ENCODE results near the gene KRTAP5-9.
"Not testable (repeated sequence)": the region's sequence is repeated elsewhere in the genome, so short reads cannot be mapped to it uniquely, and the experiment has no call there.

KRTAP5-9 gene, protein sequence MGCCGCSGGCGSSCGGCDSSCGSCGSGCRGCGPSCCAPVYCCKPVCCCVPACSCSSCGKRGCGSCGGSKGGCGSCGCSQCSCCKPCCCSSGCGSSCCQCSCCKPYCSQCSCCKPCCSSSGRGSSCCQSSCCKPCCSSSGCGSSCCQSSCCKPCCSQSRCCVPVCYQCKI

DNA sequence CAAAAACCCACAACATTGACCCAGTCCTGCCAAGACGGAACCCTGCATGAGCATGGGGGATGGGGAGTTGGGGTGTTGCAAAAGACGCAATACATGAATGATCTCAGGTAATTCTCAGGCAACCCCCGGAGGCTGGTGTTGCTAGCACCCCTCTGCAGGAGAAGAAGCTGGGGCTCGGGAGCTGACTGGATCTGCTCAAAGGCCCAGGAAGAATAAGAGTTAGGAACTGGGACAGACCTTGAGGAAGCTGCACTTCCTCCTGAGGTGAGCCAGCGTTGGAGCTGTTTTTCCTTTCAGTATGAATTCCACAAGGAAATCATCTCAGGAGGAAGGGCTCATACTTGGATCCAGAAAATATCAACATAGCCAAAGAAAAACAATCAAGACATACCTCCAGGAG is at the start of gene KRTAP5-9:
Gene KRTAP5-9, plus strand, starts transcription at position 301 of the 400 bp plus-strand sequence. CDS start 238 bp downstream, outside the sequence.
- no peak for DNase-seq (ENCODE audit: low read depth, low spot score)

DNA sequence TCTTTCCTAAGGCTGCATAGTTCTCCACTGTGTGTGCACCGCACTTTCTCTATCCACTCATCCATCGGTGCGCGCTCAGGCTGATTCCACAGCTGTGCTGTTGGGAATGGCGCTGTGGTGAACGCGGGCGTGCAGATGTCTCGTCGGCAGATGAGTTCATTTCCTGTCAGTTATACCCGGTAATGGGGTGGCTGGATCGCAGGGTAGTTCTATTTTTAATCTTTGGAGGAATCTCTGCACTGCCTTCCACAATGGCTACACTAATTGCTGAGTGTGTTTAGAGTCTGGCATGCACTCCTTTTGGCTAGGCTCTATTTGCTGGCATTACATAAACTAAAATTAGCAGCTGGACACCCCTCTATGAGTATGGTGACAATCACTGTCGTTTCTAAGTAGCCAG is 49.1 kb upstream of the KRTAP5-9 start:
- no peak for DNase-seq (ENCODE audit: low read depth, low spot score)

DNA sequence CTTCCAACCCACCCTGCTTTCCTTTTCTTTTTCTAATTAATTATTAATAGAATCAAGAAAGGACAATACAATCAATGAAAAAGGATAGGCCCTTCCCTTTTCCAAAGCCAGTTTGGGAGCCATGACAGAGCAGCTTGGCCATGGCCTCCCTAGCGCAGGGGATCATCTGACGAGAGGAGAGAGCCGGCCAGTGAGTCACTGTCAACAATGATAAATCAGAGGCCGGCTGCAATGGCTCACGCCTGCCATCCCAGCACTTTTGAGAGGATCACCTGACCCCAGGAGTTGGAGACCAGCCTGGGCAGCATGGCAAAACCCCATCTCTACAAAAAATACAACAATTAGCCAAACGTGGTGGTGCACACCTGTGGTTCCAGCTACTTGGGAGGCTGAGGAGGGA is 48.7 kb upstream of the KRTAP5-9 start:
- DNase-seq (ENCODE audit: low read depth, low spot score): no peak

DNA sequence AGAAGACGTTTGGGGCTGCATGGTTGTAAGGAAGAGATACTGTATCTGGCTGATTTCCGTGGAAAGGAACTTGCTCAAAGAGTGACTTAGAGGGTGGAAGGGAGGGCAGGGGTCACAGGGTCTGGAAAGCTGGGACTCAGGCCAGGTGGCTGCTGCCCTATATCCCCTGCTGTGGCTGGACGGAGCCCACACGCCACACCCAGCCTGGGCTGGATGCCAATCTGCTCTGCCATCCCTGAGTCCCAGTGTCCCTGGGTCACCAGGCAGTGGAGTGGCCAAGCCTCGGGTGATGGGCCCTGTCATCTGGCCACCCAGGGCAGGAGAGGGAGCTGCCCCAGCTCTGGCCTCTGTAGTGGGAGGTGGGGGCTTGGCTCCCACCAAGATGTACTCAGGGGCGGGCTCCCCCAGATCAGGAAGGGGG is 47.6 kb upstream of the KRTAP5-9 start:
- DNase-seq (ENCODE audit: low read depth, low spot score): no peak

DNA sequence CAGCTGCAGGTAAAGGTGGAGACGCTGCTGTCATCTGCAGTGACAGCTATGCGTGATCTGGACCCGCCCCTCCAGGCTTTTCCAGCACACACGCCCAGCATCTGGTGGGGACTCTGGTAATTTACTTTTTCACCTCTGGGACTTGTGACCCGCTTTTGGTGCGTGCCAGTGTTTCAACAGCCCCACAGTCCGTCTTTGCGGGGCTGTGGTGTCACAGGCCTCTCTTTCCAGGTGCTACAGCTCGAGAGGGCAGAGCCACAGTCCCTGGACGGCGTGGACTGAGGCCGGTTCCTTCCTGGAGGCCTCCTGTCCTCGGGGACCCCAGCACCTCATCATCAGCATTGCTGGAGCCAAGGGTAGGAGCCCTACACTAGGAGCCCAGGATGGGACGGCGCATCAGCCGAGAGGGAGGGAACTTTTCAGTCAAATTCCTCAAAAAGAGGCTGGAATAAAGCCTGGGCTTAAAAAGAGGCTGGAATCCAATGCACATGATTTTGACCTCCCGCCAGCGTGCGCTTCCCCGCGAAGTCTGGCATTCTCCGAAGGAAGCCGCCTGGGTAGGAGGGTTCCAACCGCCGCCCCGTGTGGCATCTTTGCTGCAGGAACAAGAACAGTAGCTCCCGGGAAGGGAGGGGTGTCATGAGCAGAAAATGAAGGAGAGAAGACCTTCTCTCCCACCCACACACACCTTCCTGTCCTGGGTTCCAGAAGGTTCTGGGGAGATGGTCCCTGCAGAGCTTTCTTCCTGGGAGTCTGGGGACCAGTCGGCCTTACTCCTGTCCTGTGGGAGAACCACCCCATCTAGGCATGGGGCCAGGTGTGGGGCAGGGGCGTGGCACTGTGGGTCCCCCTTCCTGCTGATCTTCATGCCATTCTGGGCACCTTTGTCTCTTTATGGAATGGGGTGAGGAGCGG is 46.9 kb upstream of the KRTAP5-9 start:
- no peak for DNase-seq (ENCODE audit: low read depth, low spot score)

DNA sequence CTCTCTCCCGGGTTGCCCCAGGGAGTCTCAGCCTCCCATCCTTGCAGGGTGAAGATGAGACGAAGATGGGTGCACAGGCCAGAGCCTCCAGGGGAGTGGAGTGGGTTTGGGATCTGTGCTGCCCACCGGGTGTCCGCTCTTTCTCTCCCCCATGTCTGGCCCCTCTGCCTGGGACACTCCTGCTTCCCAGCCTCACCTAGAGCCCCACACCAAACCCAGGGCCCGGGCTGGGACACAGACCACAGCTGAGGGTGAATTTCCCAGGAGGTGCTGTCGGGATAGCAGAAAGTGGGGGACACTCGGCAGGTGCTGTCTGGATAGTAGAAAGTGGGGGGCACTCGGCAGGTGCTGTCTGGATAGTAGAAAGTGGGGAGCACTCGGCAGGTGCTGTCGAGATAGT is 46.2 kb upstream of the KRTAP5-9 start:
- DNase-seq (ENCODE audit: low read depth, low spot score): no peak

DNA sequence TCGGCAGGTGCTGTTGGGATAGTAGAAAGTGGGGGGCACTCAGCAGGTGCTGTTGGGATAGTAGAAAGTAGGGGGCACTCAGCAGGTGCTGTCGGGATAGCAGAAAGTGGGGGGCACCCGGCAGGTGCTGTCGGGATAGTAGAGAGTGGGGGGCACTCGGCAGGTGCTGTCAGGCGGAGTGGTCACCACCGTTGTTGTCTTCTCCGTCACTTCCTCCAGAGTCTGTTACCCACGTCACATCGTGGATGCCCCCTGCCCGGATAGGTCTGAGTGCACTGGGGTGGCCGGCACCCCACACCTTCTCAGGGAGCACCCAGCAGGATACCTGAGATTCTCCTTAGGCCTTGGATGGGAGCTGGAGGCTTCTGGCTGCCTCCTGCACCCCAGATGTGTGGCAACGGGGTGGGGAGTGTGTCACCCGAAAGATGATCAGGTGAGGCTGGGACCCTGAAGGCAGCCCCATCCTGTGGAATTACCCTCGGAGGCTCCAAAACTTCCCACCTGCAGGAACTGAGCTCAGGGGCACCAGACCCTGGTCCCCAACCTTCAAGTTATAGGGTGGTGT is 45.3 kb upstream of the KRTAP5-9 start:
- DNase-seq (ENCODE audit: low read depth, low spot score): no peak

DNA sequence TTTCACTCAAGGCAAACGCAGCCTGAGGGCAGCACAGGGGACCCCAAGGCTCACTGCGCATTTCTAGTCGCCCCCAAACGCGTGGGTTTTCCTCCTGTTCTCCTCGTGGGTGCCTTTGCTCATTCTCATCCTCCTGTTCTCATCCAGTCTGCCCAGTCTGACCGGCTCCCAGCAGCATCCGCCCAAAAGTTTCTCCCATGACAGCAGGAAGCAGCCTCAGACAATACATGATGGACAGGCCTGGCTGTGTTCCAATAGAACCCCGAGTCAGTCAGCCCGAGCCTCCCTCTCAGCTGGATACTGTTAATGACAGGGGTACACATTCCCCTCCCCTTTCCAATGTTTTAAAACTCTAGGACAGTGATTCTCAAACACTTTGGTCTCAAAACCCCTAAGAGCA is 43.7 kb upstream of the KRTAP5-9 start:
- DNase-seq (ENCODE audit: low read depth, low spot score): no peak

DNA sequence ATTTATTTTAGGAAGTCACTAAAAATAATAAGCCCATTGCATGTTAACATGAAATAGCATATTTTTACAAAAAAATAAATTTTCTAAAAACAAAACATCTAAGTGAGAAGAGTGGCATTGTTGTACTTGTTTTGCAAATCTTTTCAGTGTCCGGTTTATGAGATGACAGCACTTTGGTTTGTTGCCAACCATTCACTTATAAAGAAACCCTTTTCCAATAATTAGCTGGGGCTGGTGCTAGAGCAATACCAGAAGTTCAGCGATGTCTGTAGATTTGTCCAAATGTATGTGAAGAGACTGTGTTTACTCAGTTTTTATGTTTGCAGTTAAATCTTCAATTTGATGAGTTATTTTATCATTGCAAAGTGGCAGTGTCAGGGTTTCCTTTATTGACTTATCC is 43.2 kb upstream of the KRTAP5-9 start:
- DNase-seq (ENCODE audit: low read depth, low spot score): no peak

DNA sequence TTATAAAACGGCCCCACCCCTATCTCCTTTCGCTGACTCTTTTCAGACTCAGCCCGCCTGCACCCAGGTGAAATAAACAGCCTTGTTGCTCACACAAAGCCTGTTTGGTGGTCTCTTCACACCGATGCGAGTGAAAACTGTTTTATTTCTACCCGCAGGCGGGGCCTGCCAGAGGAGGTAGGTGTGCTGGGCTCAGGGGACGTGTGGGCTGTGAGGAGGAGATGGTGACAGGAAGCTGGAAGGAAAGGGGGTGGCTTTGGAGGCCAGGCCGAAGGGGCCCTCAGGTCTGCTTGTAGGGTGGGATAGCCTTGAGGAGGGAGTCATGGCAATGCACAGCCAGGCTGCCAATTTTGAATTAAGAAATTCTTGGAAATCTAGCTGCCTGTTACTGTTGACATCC is 42.4 kb upstream of the KRTAP5-9 start:
- no peak for DNase-seq (ENCODE audit: low read depth, low spot score)

DNA sequence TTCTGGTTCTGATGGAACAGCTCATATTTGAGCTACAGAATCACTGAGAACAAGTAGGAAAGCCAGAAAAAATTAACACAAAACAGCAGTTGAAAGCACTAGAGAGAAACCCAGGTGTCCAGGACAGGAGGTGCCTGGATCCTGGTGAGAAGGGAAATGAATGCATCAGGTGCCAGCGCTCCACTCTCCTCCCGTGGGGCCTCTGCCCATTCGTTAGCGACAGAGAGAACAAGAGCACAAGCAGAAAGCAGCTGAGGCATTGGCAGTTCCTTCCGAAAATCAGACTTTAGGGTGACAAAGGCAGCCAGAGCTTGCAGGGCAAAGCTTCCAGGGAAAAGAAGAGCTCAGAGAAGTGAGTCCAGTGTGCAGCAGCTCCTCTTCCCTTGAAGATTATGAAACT is 41.1 kb upstream of the KRTAP5-9 start:
- no peak for DNase-seq (ENCODE audit: low read depth, low spot score)

DNA sequence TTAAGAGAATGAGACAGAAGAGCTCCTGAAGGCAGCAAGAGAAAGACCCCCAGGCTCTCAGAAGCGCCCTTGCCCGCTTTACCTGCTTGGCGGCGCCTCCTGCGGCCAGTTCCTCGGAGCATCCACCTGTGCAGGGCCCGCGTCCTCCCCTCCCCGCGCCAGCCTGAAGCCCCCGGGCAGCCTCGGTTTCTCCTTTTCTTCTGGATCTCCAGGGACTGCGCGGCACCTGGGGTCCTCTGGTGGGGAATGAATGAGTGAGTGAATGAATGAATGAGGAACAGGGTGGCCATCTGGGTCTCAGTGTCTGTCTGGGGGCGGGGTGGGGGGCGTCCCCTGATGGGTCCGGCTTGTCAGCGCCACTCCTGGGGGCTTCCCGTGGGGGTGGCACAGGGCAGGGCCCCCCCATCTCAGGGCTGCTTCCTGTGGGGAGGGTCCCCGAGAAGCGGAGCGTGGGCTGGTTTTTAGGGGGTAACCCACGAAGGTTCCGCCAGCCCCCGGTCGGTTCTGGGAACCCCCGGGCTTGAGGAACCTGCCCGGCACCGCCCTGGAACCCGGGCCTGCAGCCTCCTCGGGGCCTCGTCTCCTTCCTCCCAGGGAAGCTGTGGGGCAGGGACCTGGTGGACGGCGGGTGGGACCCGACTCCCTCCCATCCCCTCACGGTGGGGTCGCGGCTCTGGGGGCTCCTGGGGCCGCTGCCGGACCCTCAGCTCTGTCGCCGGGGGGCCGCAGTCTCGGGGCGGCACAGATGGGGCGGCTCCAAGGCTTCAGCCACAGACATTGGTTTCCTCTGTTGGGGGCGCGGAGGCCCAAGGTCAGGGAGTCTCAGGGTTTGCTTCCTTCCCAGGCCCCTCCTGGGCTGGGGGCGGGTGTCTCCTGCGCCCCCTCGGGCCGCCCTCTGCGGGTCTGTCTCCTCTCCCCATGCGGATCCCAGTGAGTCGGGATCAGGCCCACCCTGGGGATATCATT is 29.4 kb upstream of the KRTAP5-9 start:
- no peak for DNase-seq (ENCODE audit: low read depth, low spot score)

DNA sequence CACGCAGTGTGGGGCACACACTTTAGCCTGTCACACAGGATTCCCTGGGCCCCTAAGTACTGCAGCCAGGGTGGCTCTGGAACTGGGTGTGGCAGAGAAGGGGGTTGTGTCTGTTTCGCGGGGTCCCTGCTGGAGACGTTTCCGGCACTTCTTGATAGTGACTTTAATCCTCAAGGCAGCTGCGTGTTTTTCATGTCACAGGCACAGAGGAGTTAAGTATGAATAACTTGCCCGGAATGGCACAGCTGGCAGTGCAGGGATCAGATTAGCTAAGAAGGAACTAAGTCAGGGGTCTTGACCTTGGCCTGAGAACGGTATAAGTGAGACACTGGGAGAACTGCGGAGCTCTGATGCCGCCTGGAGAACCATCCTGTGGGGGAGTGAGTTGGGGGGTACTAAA is 28.7 kb upstream of the KRTAP5-9 start:
- DNase-seq (ENCODE audit: low read depth, low spot score): no peak

DNA sequence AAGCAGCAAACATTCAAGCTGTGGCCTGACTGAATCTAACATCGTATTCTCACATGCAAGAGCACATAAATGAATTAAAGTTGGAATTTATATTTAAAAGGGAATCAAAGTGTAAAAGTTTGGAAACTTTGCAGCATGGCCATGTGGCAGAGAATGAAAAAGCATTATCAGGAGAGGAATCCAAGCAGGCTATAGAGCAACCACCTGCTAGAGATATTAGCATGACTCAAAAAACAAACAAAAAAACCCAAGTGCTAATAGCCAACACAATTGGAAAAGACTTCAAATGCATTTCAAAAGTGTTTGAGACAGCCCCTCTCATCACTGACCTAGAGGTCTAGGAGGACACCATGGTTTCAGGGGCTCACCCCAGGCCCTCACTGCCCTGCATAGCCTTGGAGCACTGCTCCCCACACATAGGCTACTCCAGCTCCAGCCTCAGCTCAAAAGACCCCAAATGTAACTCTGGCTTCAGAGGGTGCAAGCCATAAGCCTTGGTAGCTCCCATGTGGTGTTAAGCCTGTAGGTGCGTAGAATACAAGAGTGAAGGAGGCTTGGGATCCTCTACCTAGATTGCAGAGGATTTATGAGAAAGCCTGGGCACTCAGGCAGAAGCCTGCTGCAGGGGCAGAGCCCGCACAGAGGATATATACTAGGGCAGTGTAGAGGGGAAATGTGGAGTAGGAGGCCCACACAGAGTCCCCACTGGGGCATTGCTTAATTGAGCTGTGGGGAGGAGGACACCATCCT is 22.9 kb upstream of the KRTAP5-9 start:
- no peak for DNase-seq (ENCODE audit: low read depth, low spot score)

DNA sequence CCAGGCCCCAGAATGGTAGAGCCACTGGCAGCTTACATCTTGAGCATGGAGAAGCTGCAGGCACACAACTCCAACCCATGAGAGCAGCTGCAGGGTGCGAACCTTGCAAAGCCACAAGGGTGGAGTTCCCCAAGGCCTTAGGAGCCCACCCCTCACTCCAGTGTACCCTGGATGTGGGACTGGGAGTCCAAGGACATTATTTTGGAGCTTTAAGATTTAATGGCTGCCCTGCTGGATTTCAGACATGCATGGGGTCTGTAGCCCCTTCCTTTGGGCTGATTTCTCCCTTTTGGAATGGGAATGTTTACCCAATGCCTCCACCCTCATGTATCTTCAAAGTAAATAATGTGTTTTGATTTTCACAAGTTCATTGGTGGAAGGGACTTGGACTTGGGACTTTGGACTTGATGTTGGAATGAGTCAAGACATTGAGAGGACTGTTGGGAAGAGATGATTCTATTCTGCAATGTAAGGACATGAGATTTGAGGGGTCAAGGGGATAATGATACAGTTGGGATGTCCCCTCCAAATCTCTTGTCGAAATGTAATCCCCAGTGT is 22.2 kb upstream of the KRTAP5-9 start:
- no peak for DNase-seq (ENCODE audit: low read depth, low spot score)

DNA sequence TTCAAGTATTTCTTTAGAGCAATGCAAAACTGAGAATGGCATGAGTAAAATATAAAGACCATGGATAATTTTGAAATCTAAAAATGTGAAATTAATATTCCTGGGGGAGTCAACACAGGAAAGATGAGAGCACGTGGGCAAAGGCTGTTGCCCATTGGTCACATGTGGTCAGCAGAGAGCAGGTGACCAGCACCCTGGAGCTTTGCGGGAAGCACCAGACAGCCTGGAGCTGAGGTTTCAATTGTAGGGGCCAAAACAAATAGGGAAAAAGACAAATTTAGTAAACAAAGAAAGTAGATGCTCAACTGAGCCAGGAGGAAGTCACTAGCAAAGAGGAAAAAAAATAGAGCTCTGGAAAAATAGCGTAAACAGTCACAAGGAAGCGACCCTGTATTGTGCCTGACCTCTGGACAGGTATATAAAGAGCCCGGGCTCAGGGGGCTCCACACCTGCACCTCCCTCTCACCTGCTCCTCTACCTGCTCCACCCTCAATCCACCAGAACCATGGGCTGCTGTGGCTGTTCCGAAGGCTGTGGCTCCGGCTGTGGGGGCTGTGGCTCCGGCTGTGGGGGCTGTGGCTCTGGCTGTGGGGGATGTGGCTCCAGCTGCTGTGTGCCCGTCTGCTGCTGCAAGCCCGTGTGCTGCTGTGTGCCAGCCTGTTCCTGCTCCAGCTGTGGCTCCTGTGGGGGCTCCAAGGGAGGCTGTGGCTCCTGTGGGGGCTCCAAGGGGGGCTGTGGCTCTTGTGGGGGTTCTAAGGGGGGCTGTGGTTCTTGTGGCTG is 21.2 kb upstream of the KRTAP5-9 start, which contains the start of gene KRTAP5-7:
Gene KRTAP5-7, plus strand, starts transcription at position 472 of the 780 bp plus-strand sequence. Its CDS starts 34 bp downstream, at position 506.
- DNase-seq (ENCODE audit: low read depth, low spot score): not testable (repeated sequence)

DNA sequence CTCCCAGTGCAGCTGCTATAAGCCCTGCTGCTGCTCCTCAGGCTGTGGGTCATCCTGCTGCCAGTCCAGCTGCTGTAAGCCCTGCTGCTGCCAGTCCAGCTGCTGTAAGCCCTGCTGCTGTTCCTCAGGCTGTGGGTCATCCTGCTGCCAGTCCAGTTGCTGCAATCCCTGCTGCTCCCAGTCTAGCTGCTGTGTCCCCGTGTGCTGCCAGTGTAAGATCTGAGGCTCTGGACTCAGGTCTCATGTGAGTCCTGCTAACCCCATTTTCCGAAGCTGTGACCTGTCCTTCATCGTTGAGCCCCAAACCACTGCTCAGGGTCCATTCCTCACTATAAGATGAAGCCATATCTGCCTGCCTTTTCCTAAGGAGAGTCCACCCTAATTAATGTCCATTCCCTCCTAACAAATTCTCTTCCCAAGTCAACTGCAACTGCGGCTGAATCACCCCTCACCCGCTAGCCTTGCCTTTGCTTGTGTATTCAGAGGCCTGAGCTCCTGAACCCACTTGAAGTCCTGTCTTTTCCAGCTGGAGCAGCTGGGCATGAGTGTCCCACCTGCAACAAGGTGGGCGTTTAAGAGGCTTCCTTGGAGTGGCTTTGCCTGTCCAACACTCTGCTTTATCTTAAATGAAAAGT is 20.5 kb upstream of the KRTAP5-9 start:
- no peak for DNase-seq (ENCODE audit: low read depth, low spot score)

DNA sequence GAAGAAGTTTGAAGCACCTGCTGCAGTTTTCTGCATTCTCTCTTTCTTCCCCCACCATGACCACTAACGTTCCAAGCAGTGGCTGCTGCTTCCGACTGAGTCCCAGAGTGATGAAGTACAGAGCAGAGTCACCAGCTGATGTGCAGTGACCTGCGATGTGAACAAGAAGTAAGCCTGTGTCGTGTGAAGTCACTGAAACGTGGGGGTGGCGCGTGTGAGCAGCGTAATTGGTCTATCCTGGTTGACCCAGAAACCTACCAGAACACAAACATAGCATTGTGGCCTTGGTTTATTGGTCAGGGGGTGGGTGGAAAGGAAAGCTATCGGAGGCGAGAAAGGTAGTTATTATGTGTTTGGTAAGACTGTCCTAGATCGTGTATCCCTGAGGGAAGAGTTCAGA is 17.6 kb upstream of the KRTAP5-9 start:
- no peak for DNase-seq (ENCODE audit: low read depth, low spot score)

DNA sequence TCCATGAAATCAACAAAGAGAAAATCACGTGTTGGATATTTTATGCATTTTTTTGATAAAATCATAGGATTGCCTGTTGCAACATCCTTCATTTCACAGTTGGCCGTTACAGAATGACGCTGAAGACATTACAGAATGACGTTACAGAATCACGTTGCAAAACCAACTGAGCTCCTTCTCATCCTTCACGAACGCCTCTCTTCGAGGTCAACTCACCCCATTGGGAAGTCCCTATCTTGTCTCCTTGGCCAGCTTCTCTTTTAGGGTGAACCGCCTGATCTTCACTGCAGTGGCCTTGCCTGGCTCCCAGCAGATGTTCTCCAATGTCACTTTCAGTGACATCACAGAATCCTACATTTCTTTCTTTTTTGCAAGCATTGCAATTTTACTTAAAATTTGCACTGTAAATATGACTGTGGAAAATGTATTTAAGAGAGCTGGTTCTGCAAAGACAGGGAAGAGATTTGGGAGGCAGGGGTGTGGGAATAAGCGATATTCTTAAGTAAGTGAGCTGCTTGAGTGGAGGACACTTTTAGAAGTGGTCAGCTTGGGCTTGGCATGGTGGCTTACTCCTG is 16.1 kb upstream of the KRTAP5-9 start:
- DNase-seq (ENCODE audit: low read depth, low spot score): no peak
